Measurements from ENCODE around the gene EPS15. TPM values are rescaled to one million over a fixed set of nuclear protein-coding genes. Genes with fewer than 3 reads are reported as not detected.
"Not testable (repeated sequence)": the region's sequence is repeated elsewhere in the genome, so short reads cannot be mapped to it uniquely, and the experiment has no call there.

EPS15 gene
- total RNA-seq, 4 donors from 2014 or later, result 43.8 to 74.0 (median 59.9) TPM

DNA sequence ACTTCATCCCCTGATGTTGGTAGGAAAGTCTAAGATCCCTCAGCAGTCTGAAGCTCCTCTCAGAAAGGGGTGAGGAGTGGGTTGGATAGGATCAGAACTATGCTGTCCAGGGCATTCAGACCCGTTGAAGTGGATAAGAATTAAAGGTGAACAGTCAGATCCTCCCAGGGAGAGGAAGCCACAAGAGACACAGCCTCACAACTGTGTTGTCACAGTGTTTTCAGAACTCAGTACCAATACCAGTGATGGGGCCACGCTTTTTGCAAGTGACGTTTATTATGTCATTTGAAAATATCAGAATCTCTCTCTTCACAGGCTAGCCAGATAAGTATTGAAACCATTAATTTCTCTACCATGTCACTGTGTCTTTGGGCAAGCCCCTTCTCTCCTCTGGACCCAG lies 15.4 kb upstream of the EPS15 start:
- in situ Hi-C loops (cut with MboI; ENCODE audit: low pct_ligation_motif_present in 1 of 4, low pct_unique_long_range_greater_than_20kb in 1 of 4, low sequenced_read_pairs in 3 of 4) (loop anchor here in 1 of 4 donors (25.0 kb wide), 1 partner anchor 172 kb away; no protein-coding TSS in a partner anchor), intact Hi-C loops (cut with DNase I; ENCODE audit: low total_unique reads) (no loop called here)
- TF ChIP-seq EP300 (IDR thresholded peaks at IDR 0.05; ENCODE audit: low read depth), result no peak
- no peak for TF ChIP-seq POLR2AphosphoS5 (IDR thresholded peaks at IDR 0.05)
- no peak for TF ChIP-seq POLR2A (IDR thresholded peaks at IDR 0.05)
- no peak for TF ChIP-seq CTCF (IDR thresholded peaks at IDR 0.05)
- Histone ChIP-seq H3K27ac (no peak overlapping the region), H3K4me3 (no peak overlapping the region), H3K4me1 (peaks cover 0 to 9% (median 4%) of the 10 kb centered on the region in 4 donors), H3K36me3 (no peaks in the 10 kb centered on the region), H3K27me3 (no peaks in the 10 kb centered on the region), H3K9me3 (no peaks in the 10 kb centered on the region)
- no peak for DNase-seq
- WGBS, 2 donors (ENCODE audit: low coverage in 1 of 2), result 64 to 82% methylated on average over 2 to 3 of the region's 3 CpGs

GRCh38 chr1:51532853-51533252 lies 13.8 kb upstream of the EPS15 start:
- Histone ChIP-seq H3K9me3 (no peaks in the 10 kb centered on the region), H3K27me3 (no peaks in the 10 kb centered on the region), H3K4me1 (peaks cover 0 to 9% (median 4%) of the 10 kb centered on the region in 4 donors), H3K4me3 (no peak overlapping the region), H3K36me3 (no peaks in the 10 kb centered on the region), H3K27ac (no peak overlapping the region)
- in situ Hi-C loops (cut with MboI; ENCODE audit: low pct_ligation_motif_present in 1 of 4, low pct_unique_long_range_greater_than_20kb in 1 of 4, low sequenced_read_pairs in 3 of 4) (loop anchor here in 1 of 4 donors (25.0 kb wide), 1 partner anchor 171 kb away; no protein-coding TSS in a partner anchor), intact Hi-C loops (cut with DNase I; ENCODE audit: low total_unique reads) (no loop called here)
- DNase-seq, result no peak
- whole genome bisulfite sequencing, 2 donors (ENCODE audit: low coverage in 1 of 2), result 90% methylated on average over 1 of the region's 1 CpG; no CpG with 5 or more reads in 1 of the 2 donors
- TF ChIP-seq POLR2AphosphoS5 (IDR thresholded peaks at IDR 0.05) (no peak), POLR2A (IDR thresholded peaks at IDR 0.05) (no peak), CTCF (IDR thresholded peaks at IDR 0.05) (no peak), EP300 (IDR thresholded peaks at IDR 0.05; ENCODE audit: low read depth) (no peak)

DNA sequence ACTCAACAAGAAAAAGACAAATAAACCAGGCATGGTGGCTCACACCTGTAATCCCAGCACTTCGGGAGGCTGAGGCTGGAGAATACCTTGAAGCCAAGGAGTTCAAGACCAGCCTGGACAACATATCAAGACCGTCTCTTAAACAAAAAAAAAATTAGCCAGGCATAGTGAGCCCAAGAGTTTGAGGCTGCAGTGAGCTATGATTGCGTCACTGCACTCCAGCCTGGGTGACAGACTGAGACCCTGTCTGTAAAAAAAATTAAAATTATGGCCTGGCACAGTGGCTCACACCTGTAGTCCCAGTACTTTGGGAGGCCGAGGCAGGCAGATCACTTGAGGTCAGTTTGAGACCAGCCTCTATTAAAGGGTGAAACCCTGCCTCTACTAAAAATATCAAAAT lies 11.4 kb upstream of the EPS15 start:
- H3K36me3 ChIP-seq; H3K4me1 ChIP-seq; H3K27ac ChIP-seq; H3K4me3 ChIP-seq; H3K9me3 ChIP-seq; DNase-seq; H3K27me3 ChIP-seq; intact Hi-C loops (cut with DNase I; ENCODE audit: low total_unique reads): not testable (repeated sequence)
- 73 to 96% methylated on average over 2 to 4 of the region's 4 CpGs for WGBS, 2 donors (ENCODE audit: low coverage in 1 of 2)
- in situ Hi-C loops (cut with MboI; ENCODE audit: low pct_ligation_motif_present in 1 of 4, low pct_unique_long_range_greater_than_20kb in 1 of 4, low sequenced_read_pairs in 3 of 4), result loop anchor here in 1 of 4 donors (25.0 kb wide), 1 partner anchor 168 kb away; no protein-coding TSS in a partner anchor

GRCh38 chr1:51527144-51527543 lies 8.1 kb upstream of the EPS15 start:
- H3K27ac ChIP-seq, result no peak overlapping the region
- intact Hi-C loops (cut with DNase I; ENCODE audit: low total_unique reads), result no loop called here
- H3K4me1 ChIP-seq, result no peaks in the 10 kb centered on the region
- H3K9me3 ChIP-seq, result no peaks in the 10 kb centered on the region
- H3K36me3 ChIP-seq, result no peaks in the 10 kb centered on the region
- H3K4me3 ChIP-seq, result no peak overlapping the region
- TF ChIP-seq POLR2AphosphoS5 (IDR thresholded peaks at IDR 0.05) (no peak), CTCF (IDR thresholded peaks at IDR 0.05) (no peak), POLR2A (IDR thresholded peaks at IDR 0.05) (no peak), EP300 (IDR thresholded peaks at IDR 0.05; ENCODE audit: low read depth) (no peak)
- H3K27me3 ChIP-seq, result no peaks in the 10 kb centered on the region
- DNase-seq, result no peak
- in situ Hi-C loops (cut with MboI; ENCODE audit: low pct_ligation_motif_present in 1 of 4, low pct_unique_long_range_greater_than_20kb in 1 of 4, low sequenced_read_pairs in 3 of 4), result loop anchor here in 1 of 4 donors (25.0 kb wide), 1 partner anchor 165 kb away; no protein-coding TSS in a partner anchor

- Histone ChIP-seq H3K36me3 (no peaks in the 10 kb centered on the region), H3K27ac (no peak overlapping the region), H3K4me3 (no peak overlapping the region), H3K4me1 (no peaks in the 10 kb centered on the region), H3K27me3 (no peaks in the 10 kb centered on the region), H3K9me3 (no peaks in the 10 kb centered on the region)
- in situ Hi-C loops (cut with MboI; ENCODE audit: low pct_ligation_motif_present in 1 of 4, low pct_unique_long_range_greater_than_20kb in 1 of 4, low sequenced_read_pairs in 3 of 4), result loop anchor here in 1 of 4 donors (25.0 kb wide), 1 partner anchor 164 kb away; no protein-coding TSS in a partner anchor
- intact Hi-C loops (cut with DNase I; ENCODE audit: low total_unique reads), result no loop called here
- TF ChIP-seq EP300 (IDR thresholded peaks at IDR 0.05; ENCODE audit: low read depth), result no peak
- no peak for TF ChIP-seq POLR2AphosphoS5 (IDR thresholded peaks at IDR 0.05)
- TF ChIP-seq POLR2A (IDR thresholded peaks at IDR 0.05), result no peak
- TF ChIP-seq CTCF (IDR thresholded peaks at IDR 0.05), result no peak
- no peak for DNase-seq
- 85 to 100% methylated on average over 1 to 3 of the region's 3 CpGs for whole genome bisulfite sequencing, 2 donors (ENCODE audit: low coverage in 1 of 2)
These were observed 7.2 kb upstream of the EPS15 start for GRCh38 chr1:51526248-51526647.

Measured in transverse colon (tissue), 4 donors.